ENCODE measurements around the gene PBLD. TPM values are rescaled to one million over a fixed set of nuclear protein-coding genes. Genes with fewer than 3 reads are reported as not detected.

Gene PBLD
- total RNA-seq, 2 donors from 2014 or later, result 32.2 to 41.2 TPM

DNA sequence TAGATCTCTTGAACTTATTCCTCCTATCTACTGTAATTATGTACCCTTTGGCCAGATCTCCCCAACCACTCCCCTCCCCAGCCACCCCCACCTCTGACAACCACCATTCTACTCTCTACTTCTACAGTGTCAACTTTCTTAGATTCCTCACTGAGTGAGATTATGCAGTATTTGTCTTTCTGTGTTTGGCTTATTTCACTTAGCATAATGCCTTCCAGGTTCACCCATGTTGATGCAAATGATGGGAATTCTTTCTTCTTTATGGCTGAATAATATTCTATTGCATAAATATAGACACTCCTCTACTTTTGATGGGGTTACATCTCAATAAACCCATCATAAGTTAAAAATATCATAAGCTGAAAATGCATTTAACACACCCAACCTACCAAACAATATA is 22.2 kb downstream of the PBLD start:
- intact Hi-C loops (cut with DNase I), result no loop called here
- Histone ChIP-seq H3K4me3 (no peak overlapping the region), H3K27me3 (no peaks in the 10 kb centered on the region), H3K4me1 (peaks cover 9% of the 10 kb centered on the region), H3K36me3 (replicated peaks in 1 of 2; ENCODE audit: insufficient read depth in 1 of 2, low read depth in 2 of 2) (no peaks in the 10 kb centered on the region), H3K9me3 (no peaks in the 10 kb centered on the region), H3K27ac (no peak overlapping the region)
- ATAC-seq (no peak), DNase-seq (no peak)
- TF ChIP-seq, protein P1, sequence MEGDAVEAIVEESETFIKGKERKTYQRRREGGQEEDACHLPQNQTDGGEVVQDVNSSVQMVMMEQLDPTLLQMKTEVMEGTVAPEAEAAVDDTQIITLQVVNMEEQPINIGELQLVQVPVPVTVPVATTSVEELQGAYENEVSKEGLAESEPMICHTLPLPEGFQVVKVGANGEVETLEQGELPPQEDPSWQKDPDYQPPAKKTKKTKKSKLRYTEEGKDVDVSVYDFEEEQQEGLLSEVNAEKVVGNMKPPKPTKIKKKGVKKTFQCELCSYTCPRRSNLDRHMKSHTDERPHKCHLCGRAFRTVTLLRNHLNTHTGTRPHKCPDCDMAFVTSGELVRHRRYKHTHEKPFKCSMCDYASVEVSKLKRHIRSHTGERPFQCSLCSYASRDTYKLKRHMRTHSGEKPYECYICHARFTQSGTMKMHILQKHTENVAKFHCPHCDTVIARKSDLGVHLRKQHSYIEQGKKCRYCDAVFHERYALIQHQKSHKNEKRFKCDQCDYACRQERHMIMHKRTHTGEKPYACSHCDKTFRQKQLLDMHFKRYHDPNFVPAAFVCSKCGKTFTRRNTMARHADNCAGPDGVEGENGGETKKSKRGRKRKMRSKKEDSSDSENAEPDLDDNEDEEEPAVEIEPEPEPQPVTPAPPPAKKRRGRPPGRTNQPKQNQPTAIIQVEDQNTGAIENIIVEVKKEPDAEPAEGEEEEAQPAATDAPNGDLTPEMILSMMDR (IDR thresholded peaks at IDR 0.05), result no peak
- TF ChIP-seq POLR2A (IDR thresholded peaks at IDR 0.05), result no peak

DNA sequence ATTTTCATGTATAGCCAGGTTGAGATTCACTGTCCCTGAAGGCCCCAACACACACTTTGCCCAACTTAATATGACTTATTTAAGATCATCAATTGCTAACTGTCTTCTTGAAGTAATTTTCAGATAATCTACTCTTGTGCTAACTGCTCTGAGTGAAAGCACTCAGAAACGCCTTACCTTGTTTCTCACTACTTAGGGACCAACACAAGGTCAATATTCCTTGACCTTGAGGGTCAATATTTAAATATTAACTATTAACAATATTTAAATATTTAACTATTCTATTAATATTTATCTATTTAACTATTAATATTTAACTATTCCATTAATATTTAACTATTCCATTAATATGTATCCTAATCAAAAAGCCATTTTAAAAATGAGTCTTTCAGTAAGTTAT is 26.9 kb downstream of the PBLD start:
- 0 to 19% methylated on average over 1 of the region's 1 CpG for WGBS, 2 donors
- Histone ChIP-seq H3K27me3 (no peaks in the 10 kb centered on the region), H3K4me1 (peaks cover 47% of the 10 kb centered on the region), H3K9me3 (no peaks in the 10 kb centered on the region), H3K4me3 (peak overlapping the region in 1 of 2 donors; percentile 39), H3K27ac (peak overlapping the region in 3 of 4 donors; percentile 14 to 83 (median 46)), H3K36me3 (replicated peaks in 1 of 2; ENCODE audit: insufficient read depth in 1 of 2, low read depth in 2 of 2) (no peaks in the 10 kb centered on the region)
- TF ChIP-seq POLR2A (IDR thresholded peaks at IDR 0.05), result no peak
- TF ChIP-seq, protein P1 (IDR thresholded peaks at IDR 0.05), result no peak
- intact Hi-C loops (cut with DNase I), result loop anchor here (10.0 kb wide), 1 partner anchor 91 kb away; no protein-coding TSS in a partner anchor
- ATAC-seq, result no peak
- DNase-seq, result no peak

DNA sequence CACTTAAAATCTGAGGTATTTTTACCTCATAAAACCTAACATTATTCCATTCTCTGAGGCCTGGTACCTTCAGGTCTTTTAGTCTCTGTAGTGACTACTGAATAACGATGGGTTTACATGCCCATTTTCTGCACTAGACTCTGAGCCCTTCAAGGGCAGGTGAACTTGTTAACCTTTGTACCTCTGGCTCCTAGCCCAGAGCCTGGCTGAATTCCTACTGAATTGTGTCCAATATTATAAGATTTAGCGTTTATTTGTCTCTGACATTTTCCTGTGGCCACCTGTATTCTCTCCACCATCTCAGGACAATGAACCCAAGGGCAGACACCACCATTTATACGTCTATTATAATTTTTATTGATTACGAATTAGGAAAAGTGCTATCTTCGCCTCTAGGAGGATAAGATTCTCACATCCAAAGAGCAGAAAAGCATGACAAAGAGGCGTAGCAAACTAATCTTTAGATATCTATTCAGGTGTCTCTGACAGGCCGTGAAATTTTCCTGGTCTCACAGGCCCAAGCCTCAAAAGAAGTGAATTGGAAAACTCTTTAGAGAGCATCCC is 28.8 kb downstream of the PBLD start:
- peak overlapping the region in 2 of 4 donors; percentile 4 to 83 for H3K27ac ChIP-seq
- no peak for TF ChIP-seq POLR2A (IDR thresholded peaks at IDR 0.05)
- TF ChIP-seq, protein P1 (IDR thresholded peaks at IDR 0.05), result no peak
- WGBS, 2 donors, result 20 to 21% methylated on average over 7 of the region's 7 CpGs
- peak; percentile 85 to 87 (median 86) for DNase-seq
- no peaks in the 10 kb centered on the region for H3K27me3 ChIP-seq
- ATAC-seq, result peak; percentile 83
- H3K36me3 ChIP-seq (replicated peaks in 1 of 2; ENCODE audit: insufficient read depth in 1 of 2, low read depth in 2 of 2), result no peaks in the 10 kb centered on the region
- peaks cover 56% of the 10 kb centered on the region for H3K4me1 ChIP-seq
- H3K4me3 ChIP-seq, result no peak overlapping the region
- intact Hi-C loops (cut with DNase I), result loop anchor here (10.0 kb wide), 1 partner anchor 89 kb away; no protein-coding TSS in a partner anchor
- H3K9me3 ChIP-seq, result no peaks in the 10 kb centered on the region

DNA sequence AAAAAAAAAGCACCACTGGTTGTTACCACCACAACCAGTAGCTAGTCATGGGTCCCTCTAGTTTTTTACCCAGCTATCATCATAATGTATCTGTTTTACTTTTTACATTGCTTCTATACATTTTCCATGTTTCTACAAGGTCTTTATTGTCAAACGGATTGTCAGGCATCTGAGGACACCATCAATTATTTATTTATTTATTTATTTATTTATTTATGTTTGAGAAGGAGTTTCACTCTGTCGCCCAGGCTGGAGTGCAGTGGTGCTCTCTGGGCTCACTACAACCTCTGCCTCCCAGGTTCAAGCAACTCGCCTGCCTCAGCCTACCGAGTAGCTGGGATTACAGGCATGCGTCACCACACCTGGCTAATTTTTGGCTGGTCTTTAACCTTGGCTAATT is 29.9 kb downstream of the PBLD start:
- Histone ChIP-seq H3K9me3 (no peaks in the 10 kb centered on the region), H3K4me1 (peaks cover 56% of the 10 kb centered on the region), H3K36me3 (replicated peaks in 1 of 2; ENCODE audit: insufficient read depth in 1 of 2, low read depth in 2 of 2) (no peaks in the 10 kb centered on the region), H3K27ac (peak overlapping the region in 1 of 4 donors; percentile 45), H3K27me3 (no peaks in the 10 kb centered on the region), H3K4me3 (no peak overlapping the region)
- 57 to 58% methylated on average over 5 of the region's 5 CpGs for WGBS, 2 donors
- ATAC-seq (no peak), DNase-seq (no peak)
- TF ChIP-seq, protein P1 (IDR thresholded peaks at IDR 0.05), result no peak
- no peak for TF ChIP-seq POLR2A (IDR thresholded peaks at IDR 0.05)
- intact Hi-C loops (cut with DNase I), result loop anchor here (10.0 kb wide), 1 partner anchor 88 kb away; no protein-coding TSS in a partner anchor

DNA sequence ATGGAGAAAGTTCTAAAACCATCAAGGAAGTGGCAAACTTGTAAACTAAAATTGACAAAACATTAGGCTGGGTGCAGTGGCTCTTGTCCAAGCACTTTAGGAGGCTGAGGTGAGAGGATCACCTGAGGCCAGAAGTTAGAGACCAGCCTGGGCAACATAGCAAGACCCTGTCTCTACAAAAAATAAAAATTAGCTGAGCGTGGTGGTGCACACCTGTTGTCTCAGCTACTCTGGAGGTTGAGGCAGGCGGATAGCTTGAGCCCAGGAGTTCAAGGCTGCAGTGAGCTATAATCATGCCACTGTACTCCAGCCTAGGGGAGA is 30.3 kb downstream of the PBLD start:
- no peaks in the 10 kb centered on the region for H3K9me3 ChIP-seq
- DNase-seq, result no peak
- no peaks in the 10 kb centered on the region for H3K27me3 ChIP-seq
- peak overlapping the region in 1 of 4 donors; percentile 45 for H3K27ac ChIP-seq
- H3K36me3 ChIP-seq (replicated peaks in 1 of 2; ENCODE audit: insufficient read depth in 1 of 2, low read depth in 2 of 2), result no peaks in the 10 kb centered on the region
- no peak for ATAC-seq
- TF ChIP-seq, protein P1 (IDR thresholded peaks at IDR 0.05), result peak in 1 of 7 experiments; percentile 0
- TF ChIP-seq POLR2A (IDR thresholded peaks at IDR 0.05), result no peak
- peaks cover 55% of the 10 kb centered on the region for H3K4me1 ChIP-seq
- WGBS, 2 donors, result 0 to 45% methylated on average over 1 to 2 of the region's 2 CpGs
- H3K4me3 ChIP-seq, result no peak overlapping the region
- intact Hi-C loops (cut with DNase I), result loop anchor here (10.0 kb wide), 1 partner anchor 88 kb away; no protein-coding TSS in a partner anchor

Data from body of pancreas (tissue), 4 donors.